ENCODE data around the gene FOXJ1.

FOXJ1 gene

DNA sequence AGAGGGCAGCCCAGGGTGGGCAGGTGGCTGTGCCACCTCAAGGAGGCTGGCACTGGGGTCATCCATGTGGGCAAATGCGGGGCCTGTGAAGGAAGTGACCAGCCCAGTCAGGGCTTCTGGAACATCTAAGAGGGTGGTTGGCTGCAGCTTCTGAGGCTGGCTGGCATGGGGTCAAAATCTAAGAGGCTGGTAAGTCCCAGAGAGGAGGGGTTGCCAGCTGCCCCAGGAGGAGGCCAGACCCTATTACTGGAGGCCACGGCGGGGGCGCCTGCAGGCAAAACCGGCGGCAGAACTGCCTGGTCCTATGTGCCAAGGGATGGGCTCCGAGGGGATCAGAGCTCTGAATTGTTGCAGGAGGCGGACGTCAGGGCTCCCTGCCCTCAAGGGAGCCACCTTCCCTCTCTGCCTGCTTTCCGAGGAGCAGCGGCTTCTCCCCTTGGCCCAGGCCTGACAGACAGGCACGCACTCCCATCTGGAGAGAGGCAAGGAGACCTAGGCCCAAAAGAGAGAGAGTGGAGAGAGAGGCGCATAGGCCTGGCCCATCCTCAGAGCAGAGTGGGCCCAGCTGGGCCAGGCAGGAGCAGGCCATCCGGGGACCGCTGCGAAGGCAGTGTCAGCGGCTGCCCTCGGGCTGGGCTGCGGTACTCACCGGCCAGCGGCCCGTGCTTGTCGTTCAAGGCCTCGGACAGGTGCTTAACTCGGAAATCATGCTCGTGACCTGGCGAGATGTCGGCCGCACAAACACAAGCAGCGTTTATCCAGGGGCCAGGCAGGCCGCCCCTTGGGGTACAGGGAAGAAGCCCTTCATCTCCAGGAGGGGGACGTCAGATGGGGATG is 51.1 kb downstream of the FOXJ1 start:
- no peak overlapping the region for H3K27ac ChIP-seq
- H3K4me3 ChIP-seq = no peak overlapping the region
- TF ChIP-seq CTCF (IDR thresholded peaks at IDR 0.05) = no peak
- DNase-seq (ENCODE audit: low spot score) = no peak

DNA sequence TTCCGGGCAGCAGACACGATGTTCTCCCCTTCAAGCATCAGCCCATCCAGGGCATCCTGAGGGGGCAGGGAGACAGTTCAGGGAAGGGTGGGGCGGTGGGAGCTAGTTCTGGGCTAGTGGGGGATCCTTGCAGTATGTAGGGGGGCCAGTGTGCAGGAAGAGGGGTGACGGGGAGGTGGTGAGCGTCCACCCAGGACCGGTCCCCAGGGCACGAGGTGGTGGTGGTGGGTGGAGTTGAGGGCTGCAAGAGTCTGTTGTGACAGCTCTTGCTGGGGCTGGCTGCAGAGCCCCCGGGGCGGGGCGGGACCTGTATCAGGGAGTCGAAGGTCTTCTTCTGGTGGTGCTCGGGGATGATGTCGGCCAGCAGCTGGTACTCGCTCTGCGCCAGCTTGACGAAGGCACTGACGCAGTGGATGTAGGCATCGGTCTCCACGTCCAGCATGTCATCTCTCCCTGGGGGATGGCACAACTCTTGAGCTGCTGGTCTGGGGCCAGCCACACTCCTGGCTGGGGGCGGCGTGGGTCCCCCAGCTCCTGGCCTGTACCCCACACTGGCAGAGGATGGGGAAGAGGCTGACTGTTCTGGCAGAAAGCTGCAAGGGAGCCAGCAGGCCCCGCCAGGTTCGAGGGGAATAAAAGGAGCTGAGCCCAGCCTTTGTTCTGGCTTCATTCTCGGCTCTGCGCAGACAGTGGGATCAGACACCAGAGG is 52.0 kb downstream of the FOXJ1 start:
- no peak for DNase-seq (ENCODE audit: low spot score)
- no peak overlapping the region for H3K4me3 ChIP-seq
- no peak for TF ChIP-seq CTCF (IDR thresholded peaks at IDR 0.05)
- H3K27ac ChIP-seq = no peak overlapping the region

GRCh38 chr17:76088041-76088867 is 52.8 kb downstream of the FOXJ1 start:
- TF ChIP-seq CTCF (IDR thresholded peaks at IDR 0.05) = no peak

DNA sequence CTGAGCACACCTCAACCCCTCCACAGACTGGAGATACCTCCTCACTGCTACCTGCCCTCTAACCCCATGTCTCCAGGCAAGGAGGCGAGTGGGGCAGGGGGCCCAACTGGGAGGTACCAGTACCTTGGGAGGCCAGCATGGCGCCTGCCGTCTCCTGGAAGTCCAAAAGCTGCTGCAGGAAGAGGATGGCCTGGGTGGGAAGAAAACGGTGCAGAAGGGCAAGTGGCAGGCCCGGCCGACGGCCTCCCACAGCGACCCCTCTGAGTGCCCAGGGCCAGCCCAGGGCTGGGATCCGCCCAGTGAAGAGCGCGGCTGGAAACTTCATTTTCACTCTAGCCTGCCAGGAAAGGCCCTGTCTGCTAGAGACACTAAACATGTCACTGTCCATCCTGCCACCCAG is 53.5 kb downstream of the FOXJ1 start:
- Histone ChIP-seq H3K27ac (no peak overlapping the region), H3K4me3 (no peak overlapping the region)
- TF ChIP-seq CTCF (IDR thresholded peaks at IDR 0.05) = no peak
- no peak for DNase-seq (ENCODE audit: low spot score)

More at GRCh38 chr17:76088041-76088867, 52.8 kb downstream of the FOXJ1 start:
- Histone ChIP-seq H3K27ac (no peak overlapping the region), H3K4me3 (no peak overlapping the region)
- no peak for DNase-seq (ENCODE audit: low spot score)

- no peak for TF ChIP-seq CTCF (IDR thresholded peaks at IDR 0.05)
- Histone ChIP-seq H3K27ac (no peak overlapping the region), H3K4me3 (no peak overlapping the region)
- no peak for DNase-seq (ENCODE audit: low spot score)
These were observed 54.7 kb downstream of the FOXJ1 start for GRCh38 chr17:76086384-76086783.

Data from coronary artery (tissue), 2 donors.